ENCODE data around the gene ZNF207. TPM values are rescaled to one million over a fixed set of nuclear protein-coding genes. Genes with fewer than 3 reads are reported as not detected.

Gene ZNF207
- total and polyA plus RNA-seq, 8 donors = 46.8 to 800 (median 118) TPM

DNA sequence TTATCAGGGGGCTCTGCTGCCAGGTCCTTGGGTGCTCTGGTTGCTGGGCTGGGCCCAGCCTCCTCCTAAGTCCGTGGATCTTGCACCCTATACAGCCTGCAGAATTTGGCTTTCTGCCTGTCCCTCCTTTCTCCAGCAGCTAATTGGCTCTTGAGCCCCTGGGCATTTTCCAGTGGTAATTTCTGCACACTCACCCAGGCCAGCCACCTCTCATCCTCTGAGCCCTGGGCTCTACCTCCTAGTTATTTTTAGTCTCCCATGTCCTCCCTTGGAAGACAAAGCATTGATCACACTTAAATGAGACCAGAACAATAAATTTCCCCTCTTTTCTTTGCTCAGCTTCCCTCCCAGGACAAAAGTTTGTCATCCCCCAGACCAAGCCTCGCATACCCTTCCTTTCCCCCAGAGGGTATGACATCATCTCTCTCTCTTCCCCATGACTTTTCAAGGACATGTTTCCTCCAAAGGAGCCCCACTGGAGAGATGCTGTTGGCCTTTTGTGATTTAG, 46.1 kb upstream of the ZNF207 start:
- no peak overlapping the region for H3K4me3 ChIP-seq
- H3K4me1 ChIP-seq = peaks cover 0 to 8% (median 2%) of the 10 kb centered on the region in 4 donors
- H3K27ac ChIP-seq = no peak overlapping the region
- no peaks in the 10 kb centered on the region for H3K27me3 ChIP-seq
- TF ChIP-seq POLR2AphosphoS5 (IDR thresholded peaks at IDR 0.05) (no peak), EP300 (IDR thresholded peaks at IDR 0.05) (no peak), POLR2A (IDR thresholded peaks at IDR 0.05) (no peak)
- TF ChIP-seq, protein P1, sequence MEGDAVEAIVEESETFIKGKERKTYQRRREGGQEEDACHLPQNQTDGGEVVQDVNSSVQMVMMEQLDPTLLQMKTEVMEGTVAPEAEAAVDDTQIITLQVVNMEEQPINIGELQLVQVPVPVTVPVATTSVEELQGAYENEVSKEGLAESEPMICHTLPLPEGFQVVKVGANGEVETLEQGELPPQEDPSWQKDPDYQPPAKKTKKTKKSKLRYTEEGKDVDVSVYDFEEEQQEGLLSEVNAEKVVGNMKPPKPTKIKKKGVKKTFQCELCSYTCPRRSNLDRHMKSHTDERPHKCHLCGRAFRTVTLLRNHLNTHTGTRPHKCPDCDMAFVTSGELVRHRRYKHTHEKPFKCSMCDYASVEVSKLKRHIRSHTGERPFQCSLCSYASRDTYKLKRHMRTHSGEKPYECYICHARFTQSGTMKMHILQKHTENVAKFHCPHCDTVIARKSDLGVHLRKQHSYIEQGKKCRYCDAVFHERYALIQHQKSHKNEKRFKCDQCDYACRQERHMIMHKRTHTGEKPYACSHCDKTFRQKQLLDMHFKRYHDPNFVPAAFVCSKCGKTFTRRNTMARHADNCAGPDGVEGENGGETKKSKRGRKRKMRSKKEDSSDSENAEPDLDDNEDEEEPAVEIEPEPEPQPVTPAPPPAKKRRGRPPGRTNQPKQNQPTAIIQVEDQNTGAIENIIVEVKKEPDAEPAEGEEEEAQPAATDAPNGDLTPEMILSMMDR (IDR thresholded peaks at IDR 0.05) = no peak
- H3K36me3 ChIP-seq = no peaks in the 10 kb centered on the region
- intact Hi-C loops (cut with DNase I; ENCODE audit: low total_unique reads) = no loop called here
- no peaks in the 10 kb centered on the region for H3K9me3 ChIP-seq
- WGBS, 5 donors = 59 to 66% (median 62%) methylated on average over 2 of the region's 2 CpGs
- no peak for DNase-seq

DNA sequence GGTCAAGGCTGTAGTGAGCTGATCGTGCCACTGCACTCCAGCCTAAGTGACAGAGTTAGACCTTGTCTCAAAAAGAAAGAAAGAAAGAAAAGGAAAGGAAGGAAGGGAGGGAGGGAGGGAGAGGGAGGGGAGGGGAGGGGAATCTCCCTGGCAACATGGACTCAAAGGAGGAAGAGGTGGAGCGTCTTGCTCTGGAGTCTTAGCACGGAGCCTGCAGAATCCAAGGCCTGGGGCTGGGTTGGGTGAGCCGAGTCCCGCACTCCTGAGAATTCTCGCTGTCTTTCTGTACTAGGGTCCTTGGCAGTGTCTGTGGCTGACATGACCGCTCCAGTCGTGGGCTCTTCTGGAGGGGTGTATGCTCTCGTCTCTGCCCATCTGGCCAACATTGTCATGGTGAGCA, 44.9 kb upstream of the ZNF207 start:
- DNase-seq = no peak
- Histone ChIP-seq H3K27me3 (no peaks in the 10 kb centered on the region), H3K4me3 (no peak overlapping the region), H3K27ac (no peak overlapping the region), H3K4me1 (peaks cover 0 to 7% (median 2%) of the 10 kb centered on the region in 4 donors), H3K9me3 (no peaks in the 10 kb centered on the region), H3K36me3 (no peaks in the 10 kb centered on the region)
- intact Hi-C loops (cut with DNase I; ENCODE audit: low total_unique reads) = no loop called here
- no peak for TF ChIP-seq EP300 (IDR thresholded peaks at IDR 0.05)
- TF ChIP-seq POLR2AphosphoS5 (IDR thresholded peaks at IDR 0.05) = no peak
- no peak for TF ChIP-seq POLR2A (IDR thresholded peaks at IDR 0.05)
- TF ChIP-seq, protein P1 (IDR thresholded peaks at IDR 0.05) = no peak
- WGBS, 5 donors = 77 to 93% (median 81%) methylated on average over 9 of the region's 9 CpGs

DNA sequence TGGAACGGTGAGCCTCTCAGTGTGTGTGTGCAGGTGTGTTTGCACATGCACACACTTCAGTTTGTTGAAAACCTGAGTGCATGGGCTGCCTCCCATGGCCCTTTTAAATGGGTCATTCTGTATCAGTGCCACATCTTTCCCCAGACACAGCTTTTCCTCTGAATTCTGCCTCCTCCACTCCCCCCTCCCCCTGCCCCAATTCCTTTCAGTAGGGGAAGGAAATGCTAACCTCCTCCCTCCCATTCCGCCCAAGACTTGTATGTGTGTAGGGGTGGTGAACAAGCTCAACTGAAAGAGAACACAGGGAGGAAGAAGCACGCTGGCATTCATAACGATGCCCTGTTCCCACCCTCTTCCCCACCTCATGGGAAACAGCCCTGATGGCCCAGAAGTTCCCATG, 42.3 kb upstream of the ZNF207 start:
- peaks cover 0 to 14% (median 5%) of the 10 kb centered on the region in 4 donors for H3K4me1 ChIP-seq
- no peaks in the 10 kb centered on the region for H3K9me3 ChIP-seq
- no peak overlapping the region for H3K27ac ChIP-seq
- WGBS, 5 donors = 46 to 66% (median 54%) methylated on average over 4 of the region's 4 CpGs
- no peaks in the 10 kb centered on the region for H3K27me3 ChIP-seq
- no peak overlapping the region for H3K4me3 ChIP-seq
- no peaks in the 10 kb centered on the region for H3K36me3 ChIP-seq
- intact Hi-C loops (cut with DNase I; ENCODE audit: low total_unique reads) = no loop called here
- TF ChIP-seq POLR2A (IDR thresholded peaks at IDR 0.05) (no peak), EP300 (IDR thresholded peaks at IDR 0.05) (no peak), POLR2AphosphoS5 (IDR thresholded peaks at IDR 0.05) (no peak)
- TF ChIP-seq, protein P1 (IDR thresholded peaks at IDR 0.05) = no peak
- no peak for DNase-seq

DNA sequence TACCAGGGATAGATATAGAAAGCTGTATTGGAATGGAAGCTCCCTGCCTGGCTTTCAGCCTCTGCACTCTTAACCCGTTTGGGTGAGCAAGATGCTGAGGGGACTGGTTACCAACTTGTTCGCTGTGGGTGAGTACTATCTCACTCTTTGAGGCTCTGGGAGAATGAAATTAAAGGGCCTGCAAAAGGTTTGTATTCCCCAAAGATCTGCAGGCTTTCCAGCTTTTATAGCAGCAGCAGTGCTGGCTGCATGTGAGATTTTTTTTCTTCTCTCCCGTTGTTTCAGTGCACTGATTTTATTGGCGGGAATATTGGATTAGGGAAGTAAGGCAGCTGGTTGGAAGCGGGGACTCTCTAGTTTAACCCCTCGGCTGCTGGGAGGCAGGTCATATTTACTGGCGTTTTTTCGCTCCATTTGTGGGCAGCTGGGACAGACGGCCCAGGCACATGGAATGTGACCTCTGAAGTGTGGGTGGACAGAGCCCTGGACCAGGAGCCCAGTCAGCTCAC, 38.9 kb upstream of the ZNF207 start:
- Histone ChIP-seq H3K36me3 (no peaks in the 10 kb centered on the region), H3K27ac (no peak overlapping the region)
- intact Hi-C loops (cut with DNase I; ENCODE audit: low total_unique reads) = no loop called here

More for the DNA sequence above, 38.9 kb upstream of the ZNF207 start:
- Histone ChIP-seq H3K4me1 (peaks cover 0 to 9% (median 3%) of the 10 kb centered on the region in 4 donors), H3K27me3 (no peaks in the 10 kb centered on the region), H3K4me3 (peak overlapping the region in 3 of 4 donors; percentile 8 to 15 (median 9)), H3K9me3 (no peaks in the 10 kb centered on the region)
- WGBS, 5 donors = 13 to 36% (median 25%) methylated on average over 9 of the region's 9 CpGs
- DNase-seq = peak in 1 of 2 donors; percentile 64
- TF ChIP-seq, protein P1 (IDR thresholded peaks at IDR 0.05) = no peak
- TF ChIP-seq EP300 (IDR thresholded peaks at IDR 0.05) (no peak), POLR2A (IDR thresholded peaks at IDR 0.05) (no peak), POLR2AphosphoS5 (IDR thresholded peaks at IDR 0.05) (no peak)

Data from stomach (tissue), 9 donors.